Measurements from ENCODE around the gene ORM1.

The ORM1 gene

DNA sequence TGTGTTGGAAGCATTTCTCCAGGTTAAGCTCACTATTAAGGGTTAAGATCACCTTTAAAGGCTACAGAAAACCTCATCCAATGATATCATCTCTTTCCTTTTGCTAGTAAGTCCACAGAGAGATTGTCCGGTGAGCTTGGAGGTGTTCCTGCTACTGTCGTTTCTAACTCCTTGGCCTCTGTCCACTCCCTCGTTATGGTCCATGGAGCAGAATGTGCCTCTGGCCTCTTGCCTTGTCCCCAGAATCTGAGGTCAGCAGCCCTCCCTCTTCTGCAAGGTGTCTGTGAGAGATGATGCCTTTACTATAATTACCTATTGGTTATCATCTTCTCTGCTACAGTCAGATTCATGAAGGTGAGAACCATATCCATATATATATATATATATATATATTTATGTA lies 21.8 kb downstream of the ORM1 start:
- no peak for DNase-seq

- DNase-seq, result no peak
These were observed 22.7 kb downstream of the ORM1 start for GRCh38 chr9:114345493-114346065.

DNA sequence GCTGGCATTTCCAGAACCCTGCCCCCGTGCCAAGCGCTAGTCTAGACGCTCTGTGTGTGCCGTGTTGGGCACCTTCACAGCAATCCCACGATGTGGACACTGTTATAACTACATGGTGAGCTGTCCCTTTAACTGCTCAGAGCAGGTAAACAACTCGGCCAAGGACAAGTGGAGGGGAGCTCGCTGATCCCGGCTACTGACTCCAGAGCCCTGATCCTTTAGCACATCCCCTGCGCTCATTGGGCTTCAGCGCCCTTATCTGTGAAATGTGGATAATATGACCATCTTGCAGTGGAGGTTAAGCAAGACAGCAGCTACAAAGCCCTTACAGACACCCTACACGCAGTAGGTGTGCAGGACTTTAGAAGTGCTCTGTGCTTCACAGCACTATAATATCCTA lies 23.2 kb downstream of the ORM1 start:
- no peak for DNase-seq

DNA sequence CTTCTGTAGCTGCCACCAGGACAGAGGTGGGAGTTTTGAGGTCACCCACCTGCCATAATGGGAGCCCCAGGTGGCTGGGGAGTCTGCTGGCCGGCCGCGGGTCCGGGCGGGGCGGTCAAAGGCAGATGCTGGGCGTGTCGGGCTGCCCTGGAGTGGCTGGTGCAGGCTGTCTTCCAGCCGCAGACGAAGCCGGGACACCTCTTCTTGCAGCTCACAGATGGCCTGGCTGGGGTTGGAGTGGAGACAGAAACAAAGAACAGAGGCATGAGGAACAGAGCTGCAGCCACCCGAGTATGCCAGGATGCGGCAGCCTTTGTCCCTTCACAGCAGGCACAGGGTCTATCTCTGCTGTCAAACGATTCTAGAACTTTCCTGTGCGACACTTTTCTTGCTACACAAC lies 24.8 kb downstream of the ORM1 start:
- DNase-seq, result no peak

DNA sequence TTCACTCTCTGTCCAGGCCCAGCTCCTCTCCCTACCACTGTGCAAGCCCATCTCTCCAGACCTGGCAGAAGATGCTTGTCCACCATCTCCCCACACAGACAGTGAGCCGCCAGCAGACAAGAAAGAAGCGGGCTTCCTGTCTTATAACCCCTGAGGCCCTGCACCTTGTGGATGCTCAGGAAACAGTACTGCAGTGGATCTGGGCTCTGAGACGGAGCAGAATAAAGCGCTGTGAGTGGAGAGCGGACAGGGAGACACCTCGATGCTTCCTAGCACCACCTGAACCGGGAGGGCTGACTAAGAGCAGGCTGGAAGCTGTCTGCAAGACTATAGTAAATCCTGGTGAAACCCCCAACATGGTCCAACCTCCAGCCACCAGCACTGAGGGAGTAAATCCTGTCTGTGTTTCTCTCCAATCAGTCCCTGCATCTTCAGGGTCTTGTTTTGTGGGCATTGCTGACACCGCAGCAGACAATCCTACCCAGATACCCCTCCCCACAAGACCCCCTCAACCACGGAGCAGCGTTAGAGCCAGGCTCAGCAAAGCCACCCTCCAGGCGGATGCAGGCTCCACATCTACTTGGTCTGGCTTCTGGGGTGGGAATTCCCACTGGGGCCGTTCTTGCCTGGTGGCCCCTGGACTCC lies 25.5 kb downstream of the ORM1 start:
- DNase-seq, result no peak

GRCh38 chr9:114348906-114349482 lies 26.1 kb downstream of the ORM1 start:
- DNase-seq, result peak; percentile 85

DNA sequence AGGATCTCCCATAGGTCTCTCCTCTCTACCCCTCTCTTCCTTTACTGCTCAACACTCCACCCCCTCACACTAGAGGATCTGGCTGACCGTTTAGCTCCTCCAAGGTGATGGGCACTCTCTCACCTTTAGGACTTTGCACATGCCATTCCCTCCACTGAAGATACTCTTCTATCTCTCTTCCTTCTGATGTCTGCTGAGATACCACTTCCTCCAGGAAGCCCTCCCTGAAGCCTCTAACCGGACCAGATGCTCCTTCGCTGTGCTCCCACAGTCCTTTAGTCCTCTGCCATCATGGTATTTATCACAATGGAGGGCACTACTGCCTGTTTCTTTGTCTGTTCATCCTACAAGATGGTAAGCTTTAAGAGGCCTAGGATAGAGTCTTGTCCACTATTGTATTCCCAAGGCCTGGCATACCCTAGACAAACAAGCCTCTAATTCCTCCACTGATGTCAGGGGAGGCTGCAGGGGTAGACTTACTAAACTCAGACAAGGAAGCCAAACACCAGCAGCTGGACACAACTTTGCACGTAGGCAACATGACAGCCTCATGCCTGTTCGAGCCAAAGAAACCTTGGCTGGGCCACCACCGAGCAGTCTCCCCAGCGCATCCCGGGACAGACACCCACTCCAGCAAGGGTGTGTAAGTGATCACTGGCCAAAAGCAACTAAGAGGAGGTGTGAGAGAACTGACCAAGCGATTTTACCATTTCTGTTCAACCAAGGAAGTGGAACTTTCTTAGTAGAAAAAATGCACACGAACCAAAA lies 27.0 kb downstream of the ORM1 start:
- DNase-seq, result no peak

- no peak for DNase-seq
These were observed 27.9 kb downstream of the ORM1 start for GRCh38 chr9:114350636-114351401.

DNA sequence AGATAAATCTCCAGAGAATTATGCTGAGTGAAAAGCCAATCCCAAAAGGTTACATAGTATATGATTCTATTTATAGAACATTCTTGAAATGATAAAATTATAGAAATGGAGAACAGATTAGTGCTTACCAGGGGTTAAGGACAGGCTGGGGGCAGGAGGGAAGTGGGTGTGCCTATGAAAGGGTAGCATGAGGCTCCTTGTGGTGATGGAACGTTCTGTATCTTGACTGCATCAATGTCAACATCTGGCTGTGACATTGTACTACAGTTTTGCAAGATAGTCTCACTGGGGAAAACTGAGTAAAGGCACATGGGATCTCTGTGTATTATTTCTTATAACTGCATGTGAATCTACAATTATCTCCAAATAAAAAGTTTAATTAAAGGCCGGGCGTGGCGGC lies 29.0 kb downstream of the ORM1 start:
- no peak for DNase-seq

DNA sequence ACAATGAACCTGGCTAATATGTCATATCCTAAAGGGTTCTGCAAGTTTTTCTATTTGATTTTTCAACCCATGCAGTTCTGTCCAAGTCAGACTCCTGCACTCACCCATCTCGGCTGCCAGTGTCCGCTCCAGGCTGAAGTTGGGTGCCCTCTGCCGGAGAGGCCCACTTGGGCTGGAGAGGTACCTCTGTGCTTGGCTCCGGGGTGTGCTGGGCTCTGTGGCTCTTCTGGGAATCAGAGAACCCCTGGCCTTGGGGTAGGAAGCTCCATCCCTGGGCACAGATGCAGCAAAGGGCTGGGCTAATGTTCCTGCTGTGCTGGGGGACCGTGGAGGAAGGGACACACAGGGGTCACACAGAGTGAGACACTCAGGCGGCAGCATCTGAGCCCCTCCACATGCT lies 32.9 kb downstream of the ORM1 start:
- no peak for DNase-seq

DNA sequence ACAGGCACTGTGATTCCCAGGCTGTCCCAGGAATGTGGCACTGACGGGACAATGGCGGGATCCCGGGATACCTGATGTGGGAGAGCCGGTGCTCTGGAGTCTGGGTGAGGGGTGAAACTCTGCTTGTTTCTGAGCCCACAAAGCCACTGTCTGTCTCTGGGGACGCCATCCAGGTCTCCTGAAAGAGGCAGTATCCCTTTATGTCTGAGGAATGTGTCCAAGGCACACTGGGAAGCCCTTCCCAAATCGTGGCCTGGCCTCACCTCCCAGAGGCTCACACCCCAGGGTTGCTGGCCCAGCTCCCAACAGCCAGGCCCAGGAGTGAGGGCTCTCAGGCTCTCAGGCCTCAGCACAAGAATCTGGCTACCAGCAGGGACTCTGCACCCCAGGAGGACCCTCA lies 33.9 kb downstream of the ORM1 start:
- no peak for DNase-seq

DNA sequence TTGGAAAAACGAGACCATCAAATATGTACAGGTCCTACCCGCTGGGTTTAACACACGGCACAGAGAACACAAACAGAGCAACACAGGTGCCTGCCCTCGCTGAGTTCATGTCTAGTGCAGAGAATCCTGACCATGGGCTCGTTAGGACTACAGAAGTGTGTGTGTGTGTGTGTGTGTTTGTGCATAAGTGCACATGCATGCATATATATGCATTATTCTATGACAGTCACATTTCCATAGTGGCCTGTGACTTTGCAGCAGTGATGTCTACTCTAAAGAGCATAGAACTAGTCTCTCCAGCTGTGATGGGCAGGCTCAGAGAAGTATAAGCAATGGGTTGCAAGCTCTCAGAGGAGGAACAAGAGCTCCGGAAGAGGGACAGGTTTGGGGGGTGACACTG lies 34.5 kb downstream of the ORM1 start:
- DNase-seq, result no peak

DNA sequence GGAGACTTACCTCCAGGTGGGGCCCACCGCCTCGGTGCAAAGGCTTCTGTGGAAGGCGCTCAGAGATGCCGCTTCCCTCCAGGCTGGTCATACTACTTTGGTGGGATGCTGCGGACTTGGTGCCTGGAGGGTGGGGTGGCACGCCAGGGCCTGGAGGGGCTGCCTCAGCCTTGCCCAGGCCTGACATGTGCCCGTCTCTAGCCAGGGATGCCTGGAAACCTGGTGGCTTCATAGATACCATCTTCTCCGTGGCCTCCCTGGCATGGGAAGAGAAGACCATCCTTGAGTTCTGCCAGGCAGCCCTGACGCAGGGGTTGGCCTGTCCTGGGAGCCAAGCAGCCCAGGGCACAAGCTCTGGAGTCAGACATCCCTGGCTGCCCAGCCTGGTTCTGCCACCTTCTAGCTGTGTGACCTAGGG lies 35.0 kb downstream of the ORM1 start:
- no peak for DNase-seq

- no peak for DNase-seq
These were observed 36.9 kb downstream of the ORM1 start for GRCh38 chr9:114359801-114360200.

DNA sequence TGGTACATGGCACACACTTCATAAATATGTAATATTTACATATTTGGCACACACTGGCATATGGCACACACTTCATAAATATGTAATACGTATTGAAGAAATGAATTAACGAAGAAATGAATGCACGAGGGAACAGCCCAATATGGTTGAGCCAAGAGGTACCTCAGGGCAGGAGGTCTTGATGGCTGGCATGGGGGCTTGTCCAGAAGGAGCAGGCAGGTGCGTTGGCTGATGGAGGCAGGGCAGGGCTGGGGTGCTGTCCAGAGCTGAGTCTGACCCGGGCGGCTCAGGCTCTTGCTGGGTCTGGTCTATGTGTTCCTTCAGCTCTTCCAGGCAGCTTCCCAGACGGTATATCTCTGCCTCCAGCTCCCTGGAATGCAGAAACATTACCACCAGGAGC lies 38.6 kb downstream of the ORM1 start:
- no peak for DNase-seq

DNA sequence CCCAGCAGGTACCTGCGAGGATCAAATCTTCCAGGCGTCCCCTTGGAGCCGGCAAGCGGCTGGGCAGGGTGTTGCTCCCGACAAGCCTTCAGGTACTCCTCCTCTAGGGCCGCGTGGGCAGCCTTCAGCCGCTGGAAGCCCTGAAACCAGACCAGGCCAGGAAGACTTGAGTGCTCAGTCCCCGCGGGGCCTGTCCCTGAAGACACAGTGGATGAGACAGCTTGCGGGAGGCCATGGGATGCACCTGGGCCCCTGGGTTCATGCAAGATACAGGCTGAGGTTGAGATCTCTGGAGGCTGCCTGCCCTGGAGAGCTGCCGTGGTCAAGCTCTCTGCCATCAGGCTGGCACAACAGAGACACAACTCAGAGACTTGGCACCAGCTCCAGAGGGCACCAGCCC lies 39.5 kb downstream of the ORM1 start:
- DNase-seq, result no peak

- no peak for DNase-seq
These were observed 40.5 kb downstream of the ORM1 start for GRCh38 chr9:114363424-114363823.

GRCh38 chr9:114364134-114365041 lies 41.5 kb downstream of the ORM1 start:
- DNase-seq, result no peak

- DNase-seq, result no peak
These were observed 42.3 kb downstream of the ORM1 start for GRCh38 chr9:114365194-114365593.

DNA sequence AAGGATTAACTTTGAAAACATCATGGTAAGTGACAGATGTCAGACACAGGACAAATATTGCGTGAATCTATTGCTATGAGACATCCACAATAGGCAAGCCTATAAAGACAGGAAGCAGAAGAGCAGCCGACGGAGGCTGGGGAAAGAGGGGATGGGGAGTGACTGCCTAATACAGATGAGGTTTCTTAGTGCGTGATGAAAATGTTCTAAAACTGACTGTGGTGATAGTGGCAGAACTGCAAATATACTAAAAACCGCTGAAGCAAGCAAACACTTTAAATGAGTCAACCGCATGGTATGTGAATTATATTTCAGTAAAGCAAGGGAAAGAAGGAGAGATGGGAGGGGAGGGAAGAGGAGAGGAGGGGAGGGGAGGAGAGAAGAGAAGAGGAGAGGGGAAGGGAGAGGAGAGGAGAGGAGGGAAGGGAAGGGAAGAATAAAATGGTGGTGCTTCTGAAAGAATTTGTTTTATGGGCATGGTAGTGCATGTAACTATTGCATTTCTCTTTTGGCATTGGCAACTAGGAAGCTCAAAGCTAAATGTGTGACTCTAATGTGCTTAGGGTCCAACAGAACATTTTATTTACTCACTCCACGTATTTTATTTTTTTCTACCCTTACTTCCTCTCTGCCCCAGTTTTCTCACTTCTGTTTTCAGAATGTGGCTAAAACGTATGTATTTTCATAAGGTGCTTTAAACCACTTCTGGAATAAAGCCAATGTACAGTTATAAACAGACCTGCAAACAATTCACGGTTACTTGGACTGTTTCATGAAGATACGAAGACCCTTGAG lies 43.6 kb downstream of the ORM1 start:
- DNase-seq, result peak; percentile 75

- DNase-seq, result no peak
These were observed 44.5 kb downstream of the ORM1 start for GRCh38 chr9:114367366-114367765.

Data from CD4-positive, alpha-beta T cell treated with Interleukin-15 for 1 hour (primary cell).